K562 (cell line): Measurements from ENCODE around the gene VWDE. TPM values are rescaled to one million over a fixed set of nuclear protein-coding genes. Genes with fewer than 3 reads are reported as not detected.
A peak's percentile ranks its signal among the peaks of the same experiment; 100 is the strongest.

ENCODE experiments used
- ASH1L ChIP-seq: fragments of 450-650 bp; IDR thresholded peaks from 2 replicates; pipeline ENCODE4 v1.6.1; 2018; ENCODE audit warnings: borderline replicate concordance, mild to moderate bottlenecking, low read depth; ENCODE audit not compliant: partially characterized antibody
- ATF6 ChIP-seq: sonication (generic); formaldehyde crosslinking; IDR thresholded peaks from 2 replicates; pipeline ENCODE4 v1.4.0; 2020; ENCODE audit warnings: mild to moderate bottlenecking, missing genetic modification reagents
- CHD2 ChIP-seq: IDR thresholded peaks from 2 replicates; pipeline ENCODE4 v1.6.1; 2011; ENCODE audit warnings: low read depth, low read length
- GATAD2B ChIP-seq: fragments of 450-650 bp; IDR thresholded peaks from 2 replicates; pipeline ENCODE4 v1.6.1; 2017; ENCODE audit warnings: mild to moderate bottlenecking, borderline replicate concordance
- GTF2F1 ChIP-seq: IDR thresholded peaks from 2 replicates; pipeline ENCODE4 v1.6.1; 2011; ENCODE audit warnings: low read depth, low read length, improper control_type of control experiment
- KHSRP ChIP-seq: fragments of 450-650 bp; IDR thresholded peaks from 2 replicates; pipeline ENCODE4 v1.6.1; 2017
- MYC ChIP-seq, 2 experiments: fragments of 250-450 bp in 1 of 2; sonication (Bioruptor Pico) in 1 of 2; IDR thresholded peaks; 2 replicates each; pipeline versions ENCODE4 v1.5.1 to v1.6.1; 2012 to 2021; ENCODE audit warnings: low read depth in 2 of 2, borderline replicate concordance in 1 of 2, improper control_type of control experiment in 1 of 2, low read length in 1 of 2, mild to moderate bottlenecking in 1 of 2, moderate library complexity in 1 of 2
- PHF20 ChIP-seq: fragments of 450-650 bp; IDR thresholded peaks from 2 replicates; pipeline ENCODE4 v1.6.1; 2018; ENCODE audit not compliant: partially characterized antibody
- RBFOX2 ChIP-seq: fragments of 200-400 bp; formaldehyde crosslinking; IDR thresholded peaks from 2 replicates; pipeline ENCODE4 v1.6.1; 2017; ENCODE audit warnings: low read depth, mild to moderate bottlenecking, low read length, moderate library complexity
- RBM22 ChIP-seq: fragments of 200-400 bp; formaldehyde crosslinking; IDR thresholded peaks from 2 replicates; pipeline ENCODE4 v1.6.1; 2018; ENCODE audit warnings: low read length, low read depth; ENCODE audit not compliant: poor library complexity, severe bottlenecking
- RREB1 ChIP-seq: fragments of 250-450 bp; sonication (Bioruptor Pico); IDR thresholded peaks from 2 replicates; pipeline ENCODE4 v1.4.0; 2020
- SMARCA5 ChIP-seq: fragments of 450-650 bp; IDR thresholded peaks from 2 replicates; pipeline ENCODE4 v1.6.1; 2016
- TBP ChIP-seq: optimal IDR thresholded peaks from 2 replicates; pipeline ENCODE3; 2011; ENCODE audit warnings: low read depth, low read length, improper control_type of control experiment
- YY1 ChIP-seq, 3 experiments: IDR thresholded peaks; 2 replicates each; pipeline ENCODE4 v1.6.1; 2011; ENCODE audit warnings: low read length in 2 of 3, mild to moderate bottlenecking in 2 of 3, moderate library complexity in 2 of 3, borderline replicate concordance in 1 of 3, control low read depth in 1 of 3, low read depth in 1 of 3; ENCODE audit not compliant: insufficient read depth in 3 of 3, insufficient replicate concordance in 2 of 3, control insufficient read depth in 1 of 3, insufficient read length in 1 of 3; ENCODE audit errors: extremely low read depth in 1 of 3
- ZEB2 ChIP-seq: fragments of 450-650 bp; IDR thresholded peaks from 2 replicates; pipeline ENCODE4 v1.6.1; 2016
- ZNF121 ChIP-seq: sonication (generic); formaldehyde crosslinking; conservative IDR thresholded peaks from 2 replicates; pipeline ENCODE4 v1.8.0; 2022; ENCODE audit warnings: missing genetic modification reagents
- ZNF780A ChIP-seq: fragments of 250-450 bp; sonication (Bioruptor Pico); IDR thresholded peaks from 2 replicates; pipeline ENCODE4 v1.5.0; 2021; ENCODE audit warnings: mild to moderate bottlenecking
- polyA plus RNA-seq, 8 experiments: library from polyadenylated mRNA; depleted of rRNA in 4 of 8; stranded (reverse) in 5 of 8; unstranded in 3 of 8; fragments of >200 nt; fragmentation: Nextera tagmentation in 2 of 8; fragmentation: Illumina TruSeq in 1 of 8; extraction: Ambion mirVana in 2 of 8; extraction: Trizol in 1 of 8; gene quantifications; 2 replicates each; pipeline versions ENCODE4 v1.2.1 to v1.2.3, GENCODE V29; 2011 to 2014; ENCODE audit warnings: inconsistent platforms in 1 of 8, missing spikeins in 1 of 8
- total RNA-seq, 7 experiments: library from RNA; depleted of rRNA in 6 of 7; stranded (reverse); fragments of >200 nt in 6 of 7; fragmentation: Illumina TruSeq in 2 of 7; extraction: Trizol in 2 of 7; gene quantifications; 2 replicates each; pipeline versions ENCODE4 v1.2.1 to v1.2.3, GENCODE V29; 2011 to 2021; ENCODE audit warnings: low replicate concordance in 1 of 7
- TF ChIP-seq, protein P1 (sequence below): sonication (generic); formaldehyde crosslinking; IDR thresholded peaks from 2 replicates; pipeline ENCODE4 v1.8.0; 2022; ENCODE audit warnings: mild to moderate bottlenecking, missing genetic modification reagents

VWDE gene
- total and polyA plus RNA-seq, 9 of the 15 experiments (the other 6 are each of a cell fraction or from before 2014, with no cell fraction given) = 40.6 to 162 (median 95.2) TPM

GRCh38 chr7:12403287-12404181 lies at the start of gene VWDE (continued):
- TF ChIP-seq ATF6 (CRISPR knock-in tag) = 0 out of 2 replicates have a peak, but pooled peaks have one; percentile 49
- peak; percentile 45 for TF ChIP-seq RBM22
- peak; percentile 89 for TF ChIP-seq TBP
- peak; percentile 75 for TF ChIP-seq PHF20
- 0 out of 2 replicates have a peak, but pooled peaks have one; percentile 35 for TF ChIP-seq CHD2
- TF ChIP-seq GTF2F1 = peak; percentile 39
- TF ChIP-seq YY1 (IDR thresholded peaks at IDR 0.05; ENCODE audit: borderline replicate concordance in 1 of 3, control insufficient read depth in 1 of 3, extremely low read depth in 1 of 3, insufficient read depth in 3 of 3, insufficient read length in 1 of 3, insufficient replicate concordance in 2 of 3, low read depth in 1 of 3, low read length in 2 of 3) = peak in 2 of 3 experiments; percentile 11 to 55
- TF ChIP-seq SMARCA5 = peak; percentile 44; the same call in 1 of the 2 replicates
- TF ChIP-seq, protein P1, sequence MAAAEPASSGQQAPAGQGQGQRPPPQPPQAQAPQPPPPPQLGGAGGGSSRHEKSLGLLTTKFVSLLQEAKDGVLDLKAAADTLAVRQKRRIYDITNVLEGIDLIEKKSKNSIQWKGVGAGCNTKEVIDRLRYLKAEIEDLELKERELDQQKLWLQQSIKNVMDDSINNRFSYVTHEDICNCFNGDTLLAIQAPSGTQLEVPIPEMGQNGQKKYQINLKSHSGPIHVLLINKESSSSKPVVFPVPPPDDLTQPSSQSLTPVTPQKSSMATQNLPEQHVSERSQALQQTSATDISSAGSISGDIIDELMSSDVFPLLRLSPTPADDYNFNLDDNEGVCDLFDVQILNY (CRISPR knock-in tag) = peak; percentile 66; the same call in 1 of the 2 replicates
- no peak for TF ChIP-seq ZNF121
- 0 out of 2 replicates have a peak, but pooled peaks have one; percentile 33 for TF ChIP-seq RREB1 (CRISPR knock-in tag)
- peak; percentile 77 for TF ChIP-seq MYC (IDR thresholded peaks at IDR 0.05; ENCODE audit: low read depth, low read length)
- TF ChIP-seq MYC (CRISPR knock-in tag; IDR thresholded peaks at IDR 0.05; ENCODE audit: borderline replicate concordance, low read depth) = no peak
- peak; percentile 47; the same call in 1 of the 2 replicates for TF ChIP-seq GATAD2B
- TF ChIP-seq ZEB2 = peak; percentile 94
- 0 out of 2 replicates have a peak, but pooled peaks have one; percentile 50 for TF ChIP-seq KHSRP
- no peak for TF ChIP-seq ZNF780A
- peak; percentile 28 for TF ChIP-seq ASH1L
- peak; percentile 96 for TF ChIP-seq RBFOX2
